Neural cell (in vitro differentiated cells): Measurements from ENCODE around the gene KCNJ10. TPM values are rescaled to one million over a fixed set of nuclear protein-coding genes. Genes with fewer than 3 reads are reported as not detected.

Experiments used
- H2AFZ ChIP-seq: fragments of 200-600, 300-800 bp; sonication (generic), shearing (Covaris generic); 2 replicates; pipeline ENCODE4 v1.6.0; 2014; ENCODE audit warnings: low read depth, mild to moderate bottlenecking, antibody characterized with exemption, low read length, moderate library complexity
- H3F3A ChIP-seq: fragments of 200-600 bp; shearing (Covaris generic); 2 replicates; pipeline ENCODE4 v1.6.1; 2016; ENCODE audit warnings: mild to moderate bottlenecking, moderate library complexity, mixed read lengths, antibody characterized with exemption, low read length; ENCODE audit not compliant: insufficient read depth, poor library complexity, severe bottlenecking
- H3K27ac ChIP-seq: fragments of 200-600, 300-800 bp; sonication (generic), shearing (Covaris generic); 2 replicates; pipeline ENCODE4 v1.5.1; 2014; ENCODE audit warnings: mild to moderate bottlenecking, low read length, moderate library complexity
- H3K27me3 ChIP-seq: fragments of 300-800, 200-600 bp; sonication (generic), shearing (Covaris generic); 2 replicates; pipeline ENCODE4 v1.6.0; 2014; ENCODE audit warnings: mild to moderate bottlenecking, low read depth, low read length, moderate library complexity; ENCODE audit not compliant: insufficient read depth
- H3K36me3 ChIP-seq: fragments of 300-800, 200-600 bp; sonication (generic), shearing (Covaris generic); 2 replicates; pipeline ENCODE4 v1.5.1; 2014; ENCODE audit warnings: mild to moderate bottlenecking, antibody characterized with exemption, low read length, moderate library complexity; ENCODE audit not compliant: insufficient read depth
- H3K4me2 ChIP-seq: fragments of 300-800, 200-600 bp; sonication (generic), shearing (Covaris generic); 2 replicates; pipeline ENCODE4 v1.6.0; 2014; ENCODE audit warnings: mild to moderate bottlenecking, low read length
- H3K4me3 ChIP-seq: fragments of 300-800, 200-600 bp; sonication (generic), shearing (Covaris generic); 2 replicates; pipeline ENCODE4 v1.5.1; 2014; ENCODE audit warnings: mild to moderate bottlenecking, low read length, moderate library complexity
- H3K79me2 ChIP-seq: fragments of 200-600 bp; shearing (Covaris generic); replicated peaks from 2 replicates; pipeline ENCODE4 v1.6.0; 2014; ENCODE audit warnings: mild to moderate bottlenecking, low read length, moderate library complexity; ENCODE audit not compliant: insufficient read depth
- H3K9ac ChIP-seq: fragments of 300-800, 200-600 bp; sonication (generic), shearing (Covaris generic); 2 replicates; pipeline ENCODE4 v1.6.1; 2016; ENCODE audit warnings: mild to moderate bottlenecking, low read length, mixed read lengths
- H3K9me2 ChIP-seq: fragments of 200-600 bp; shearing (Covaris generic); 2 replicates; pipeline ENCODE4 v1.6.1; 2016; ENCODE audit warnings: mild to moderate bottlenecking, low read length, mixed read lengths; ENCODE audit not compliant: insufficient read depth
- H3K9me3 ChIP-seq: fragments of 200-600, 300-800 bp; sonication (generic), shearing (Covaris generic); 2 replicates; pipeline ENCODE4 v1.6.1; 2016; ENCODE audit warnings: mild to moderate bottlenecking, mixed run types, low read length, moderate library complexity, mixed read lengths
- H4K20me1 ChIP-seq: fragments of 200-600 bp; shearing (Covaris generic); 2 replicates; pipeline ENCODE4 v1.6.1; 2016; ENCODE audit warnings: mild to moderate bottlenecking, mixed run types; ENCODE audit not compliant: insufficient read depth
- CTCF ChIP-seq: fragments of 450-650 bp; IDR thresholded peaks from 2 replicates; pipeline ENCODE4 v1.5.1; 2014; ENCODE audit warnings: antibody characterized with exemption, mild to moderate bottlenecking, moderate library complexity; ENCODE audit not compliant: poor library complexity, severe bottlenecking
- EP300 ChIP-seq: fragments of 450-650 bp; conservative IDR thresholded peaks from 2 replicates; pipeline ENCODE4 v1.6.1; 2014; ENCODE audit warnings: antibody characterized with exemption, mild to moderate bottlenecking, moderate library complexity; ENCODE audit not compliant: poor library complexity, severe bottlenecking
- EZH2 ChIP-seq: fragments of 200-600, 300-800 bp; shearing (Covaris generic), sonication (generic); IDR thresholded peaks from 2 replicates; pipeline ENCODE4 v1.6.1; 2014; ENCODE audit warnings: antibody characterized with exemption, low read length, borderline replicate concordance, mild to moderate bottlenecking; ENCODE audit not compliant: insufficient read depth, poor library complexity, severe bottlenecking
- MXI1 ChIP-seq: fragments of 450-650 bp; conservative IDR thresholded peaks from 2 replicates; pipeline ENCODE4 v1.6.1; 2014; ENCODE audit warnings: antibody characterized with exemption, mild to moderate bottlenecking; ENCODE audit not compliant: poor library complexity, severe bottlenecking
- POLR2AphosphoS5 ChIP-seq: IDR thresholded peaks from 2 replicates; pipeline ENCODE4 v1.6.1; 2012
- RAD21 ChIP-seq: fragments of 450-650 bp; conservative IDR thresholded peaks from 2 replicates; pipeline ENCODE4 v1.6.1; 2014; ENCODE audit warnings: antibody characterized with exemption, mild to moderate bottlenecking, moderate library complexity
- SMC3 ChIP-seq: fragments of 450-650 bp; conservative IDR thresholded peaks from 2 replicates; pipeline ENCODE4 v1.6.1; 2014; ENCODE audit warnings: antibody characterized with exemption, mild to moderate bottlenecking, moderate library complexity; ENCODE audit not compliant: poor library complexity
- TAF1 ChIP-seq: IDR thresholded peaks from 2 replicates; pipeline ENCODE4 v1.6.1; 2012; ENCODE audit warnings: low read depth
- polyA plus RNA-seq: library from polyadenylated mRNA; depleted of rRNA; stranded (reverse); fragments of >200 nt; gene quantifications from 2 replicates; pipeline ENCODE4 v1.2.3, GENCODE V29; 2014

KCNJ10 gene
- polyA plus RNA-seq, 1 donor from 2014 or later, result not detected

DNA sequence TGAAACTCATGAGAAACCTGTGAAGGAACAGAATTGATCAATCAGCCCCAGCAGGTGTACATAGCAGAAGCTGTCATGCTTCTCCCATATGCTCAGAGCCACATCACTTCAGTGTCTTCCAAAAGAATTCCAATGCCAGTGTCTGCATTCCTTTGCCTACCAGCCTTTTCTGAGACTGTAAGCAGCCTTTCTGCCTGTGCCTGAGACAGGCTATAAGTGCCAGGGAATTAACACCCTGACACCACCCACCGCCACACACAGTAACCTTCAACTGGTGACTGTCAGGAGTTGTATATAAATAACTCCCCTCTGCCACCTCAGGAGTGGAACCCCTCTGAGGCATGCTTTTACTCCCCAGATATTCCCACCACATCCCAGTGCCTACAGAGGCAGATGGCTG is 77.8 kb downstream of the KCNJ10 start:
- Histone ChIP-seq H3K9me3 (no peaks in the 10 kb centered on the region), H3F3A (no peaks in the 10 kb centered on the region), H3K27ac (no peak overlapping the region), H3K27me3 (no peaks in the 10 kb centered on the region), H3K79me2 (no peaks in the 10 kb centered on the region), H2AFZ (no peak overlapping the region), H3K4me2 (no peak overlapping the region), H4K20me1 (no peaks in the 10 kb centered on the region), H3K9ac (no peak overlapping the region), H3K36me3 (no peaks in the 10 kb centered on the region), H3K4me3 (no peak overlapping the region), H3K9me2 (no peaks in the 10 kb centered on the region)
- TF ChIP-seq SMC3 (no peak), CTCF (no peak), EZH2 (no peak)

DNA sequence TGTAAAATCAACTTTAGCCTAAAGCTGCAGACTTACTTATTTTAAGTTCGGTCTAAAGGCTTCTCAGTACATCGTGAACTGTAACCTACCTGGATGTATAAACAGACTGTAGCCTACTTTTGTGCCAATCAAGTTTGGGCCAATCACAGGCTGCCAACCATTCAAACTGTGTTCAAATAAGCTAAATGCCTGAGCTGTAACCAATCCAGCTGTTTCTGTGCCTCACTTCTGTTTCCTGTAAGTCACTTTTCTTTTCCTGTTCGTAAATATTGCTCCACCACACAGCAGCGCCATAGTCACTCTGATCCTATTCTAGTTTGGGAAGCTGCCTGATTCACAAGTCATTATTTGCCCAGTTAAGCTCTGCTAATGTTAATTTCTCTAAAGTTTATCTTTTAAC is 78.4 kb downstream of the KCNJ10 start:
- Histone ChIP-seq H3K36me3 (no peaks in the 10 kb centered on the region), H3K27ac (no peak overlapping the region), H4K20me1 (no peaks in the 10 kb centered on the region), H3K9me2 (no peaks in the 10 kb centered on the region), H3K4me3 (no peak overlapping the region), H3F3A (no peaks in the 10 kb centered on the region), H2AFZ (no peak overlapping the region), H3K9ac (no peak overlapping the region), H3K79me2 (no peaks in the 10 kb centered on the region), H3K27me3 (no peaks in the 10 kb centered on the region), H3K9me3 (no peaks in the 10 kb centered on the region), H3K4me2 (no peak overlapping the region)
- TF ChIP-seq MXI1 (no peak), POLR2AphosphoS5 (no peak), EZH2 (no peak)

GRCh38 chr1:159990005-159990404 is 80.0 kb downstream of the KCNJ10 start:
- Histone ChIP-seq H3K4me2 (no peak overlapping the region), H3K9ac (no peak overlapping the region), H3K36me3 (no peaks in the 10 kb centered on the region), H3F3A (no peaks in the 10 kb centered on the region), H3K27me3 (no peaks in the 10 kb centered on the region), H3K4me3 (no peak overlapping the region), H3K27ac (no peak overlapping the region), H3K9me2 (no peaks in the 10 kb centered on the region), H2AFZ (no peak overlapping the region), H3K79me2 (no peaks in the 10 kb centered on the region), H3K9me3 (no peaks in the 10 kb centered on the region), H4K20me1 (no peaks in the 10 kb centered on the region)
- TF ChIP-seq EP300, result no peak
- TF ChIP-seq SMC3, result no peak
- TF ChIP-seq EZH2, result no peak
- no peak for TF ChIP-seq POLR2AphosphoS5
- no peak for TF ChIP-seq MXI1
- TF ChIP-seq TAF1, result no peak
- TF ChIP-seq CTCF, result no peak
- no peak for TF ChIP-seq RAD21
